HG03139 (cell line): ENCODE data around the gene CAPN1.

ENCODE experiments used
- ATAC-seq: cut with Tn5 transposase; IDR thresholded peaks from one replicate; pipeline ENCODE4 v1.9.1; 2021; ENCODE audit not compliant: unreplicated experiment

CAPN1 gene

GRCh38 chr11:65189191-65189590 lies 7.5 kb downstream of the CAPN1 start:
- ATAC-seq: no peak

GRCh38 chr11:65194564-65194963 lies 12.8 kb downstream of the CAPN1 start:
- no peak for ATAC-seq

- no peak for ATAC-seq
Observed at GRCh38 chr11:65204143-65204542, 22.4 kb downstream of the CAPN1 start.

- no peak for ATAC-seq
Observed at GRCh38 chr11:65204646-65205601, 23.2 kb downstream of the CAPN1 start.

GRCh38 chr11:65205602-65205967 lies 23.9 kb downstream of the CAPN1 start:
- no peak for ATAC-seq

- ATAC-seq: no peak
Observed at GRCh38 chr11:65206441-65206841, 24.7 kb downstream of the CAPN1 start.

GRCh38 chr11:65206901-65207300 lies 25.2 kb downstream of the CAPN1 start:
- ATAC-seq: no peak

- no peak for ATAC-seq
Observed at GRCh38 chr11:65207918-65208784, 26.4 kb downstream of the CAPN1 start.

GRCh38 chr11:65208785-65209710 lies 27.3 kb downstream of the CAPN1 start:
- ATAC-seq: no peak

GRCh38 chr11:65209711-65210360 lies 28.1 kb downstream of the CAPN1 start:
- ATAC-seq: no peak

- no peak for ATAC-seq
Observed at GRCh38 chr11:65210361-65210731, 28.6 kb downstream of the CAPN1 start.

GRCh38 chr11:65210748-65211147 lies 29.0 kb downstream of the CAPN1 start:
- no peak for ATAC-seq

- ATAC-seq: no peak
Observed at GRCh38 chr11:65211293-65212105, 29.8 kb downstream of the CAPN1 start.

GRCh38 chr11:65212226-65212801 lies 30.6 kb downstream of the CAPN1 start:
- no peak for ATAC-seq

GRCh38 chr11:65213322-65214211 lies 31.8 kb downstream of the CAPN1 start:
- no peak for ATAC-seq

GRCh38 chr11:65214212-65214845 lies 32.6 kb downstream of the CAPN1 start:
- no peak for ATAC-seq

GRCh38 chr11:65215441-65216076 lies 33.8 kb downstream of the CAPN1 start:
- no peak for ATAC-seq
